ENCODE measurements around the gene CCDC107. TPM values are rescaled to one million over a fixed set of nuclear protein-coding genes. Genes with fewer than 3 reads are reported as not detected.
"Not testable (repeated sequence)": the region's sequence is repeated elsewhere in the genome, so short reads cannot be mapped to it uniquely, and the experiment has no call there.

The CCDC107 gene, protein sequence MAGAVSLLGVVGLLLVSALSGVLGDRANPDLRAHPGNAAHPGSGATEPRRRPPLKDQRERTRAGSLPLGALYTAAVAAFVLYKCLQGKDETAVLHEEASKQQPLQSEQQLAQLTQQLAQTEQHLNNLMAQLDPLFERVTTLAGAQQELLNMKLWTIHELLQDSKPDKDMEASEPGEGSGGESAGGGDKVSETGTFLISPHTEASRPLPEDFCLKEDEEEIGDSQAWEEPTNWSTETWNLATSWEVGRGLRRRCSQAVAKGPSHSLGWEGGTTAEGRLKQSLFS
- total RNA-seq = 10 to 100 TPM; 12.0 to 21.5 TPM

DNA sequence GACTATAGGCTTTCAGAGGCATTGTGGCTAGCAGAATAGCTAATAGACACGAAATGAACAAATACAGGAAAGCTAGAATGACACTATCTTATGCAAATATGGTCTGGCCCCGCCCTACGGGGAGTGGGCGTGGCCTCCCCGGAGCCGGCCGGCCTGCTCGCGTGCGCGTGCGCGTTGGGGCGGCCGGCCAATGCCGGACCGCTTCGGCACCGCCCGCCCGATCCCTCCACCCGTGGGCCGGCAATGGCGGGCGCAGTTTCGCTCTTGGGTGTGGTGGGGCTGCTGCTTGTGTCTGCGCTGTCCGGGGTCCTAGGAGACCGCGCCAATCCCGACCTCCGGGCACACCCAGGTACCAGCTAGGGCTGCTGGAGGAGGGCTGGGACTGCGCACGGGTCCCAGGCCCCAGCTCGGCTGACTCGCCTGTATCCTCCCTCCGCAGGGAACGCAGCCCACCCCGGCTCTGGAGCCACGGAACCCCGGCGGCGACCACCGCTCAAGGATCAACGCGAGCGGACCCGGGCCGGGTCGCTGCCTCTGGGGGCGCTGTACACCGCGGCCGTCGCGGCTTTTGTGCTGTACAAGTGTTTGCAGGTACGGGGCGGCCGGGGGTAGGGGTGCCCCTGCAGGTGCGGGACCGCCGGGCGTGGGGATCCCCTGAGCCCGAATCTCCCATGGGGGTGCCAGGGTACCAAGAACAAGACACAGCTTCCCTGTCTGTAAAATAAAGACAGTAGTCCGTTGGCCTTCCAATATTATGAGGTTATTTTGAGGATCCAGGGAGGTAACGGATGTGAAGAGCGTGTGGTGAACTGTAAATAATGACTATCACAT, at the start of gene CCDC107:
CCDC107 (plus strand) TSS at position 156 of the 831 bp plus-strand sequence; CDS start at position 244, 88 bp downstream.
- Mint-ChIP-seq H3K4me3 (peak within 1 kb of the TSS; percentile 88), H3K4me1 (ENCODE audit: low read depth in 2 of 2) (peaks cover 62 to 63% of the 10 kb centered on the region in 2 donors), H3K27me3 (no peaks in the 10 kb centered on the region), H3K9me3 (no peaks in the 10 kb centered on the region), H3K36me3 (peaks cover 6% of the 10 kb centered on the region), H3K27ac (peak within 1 kb of the TSS; percentile 99)
- DNase-seq (ENCODE audit: low spot score) (peak; percentile 91), ATAC-seq (peak; percentile 84 to 89)

DNA sequence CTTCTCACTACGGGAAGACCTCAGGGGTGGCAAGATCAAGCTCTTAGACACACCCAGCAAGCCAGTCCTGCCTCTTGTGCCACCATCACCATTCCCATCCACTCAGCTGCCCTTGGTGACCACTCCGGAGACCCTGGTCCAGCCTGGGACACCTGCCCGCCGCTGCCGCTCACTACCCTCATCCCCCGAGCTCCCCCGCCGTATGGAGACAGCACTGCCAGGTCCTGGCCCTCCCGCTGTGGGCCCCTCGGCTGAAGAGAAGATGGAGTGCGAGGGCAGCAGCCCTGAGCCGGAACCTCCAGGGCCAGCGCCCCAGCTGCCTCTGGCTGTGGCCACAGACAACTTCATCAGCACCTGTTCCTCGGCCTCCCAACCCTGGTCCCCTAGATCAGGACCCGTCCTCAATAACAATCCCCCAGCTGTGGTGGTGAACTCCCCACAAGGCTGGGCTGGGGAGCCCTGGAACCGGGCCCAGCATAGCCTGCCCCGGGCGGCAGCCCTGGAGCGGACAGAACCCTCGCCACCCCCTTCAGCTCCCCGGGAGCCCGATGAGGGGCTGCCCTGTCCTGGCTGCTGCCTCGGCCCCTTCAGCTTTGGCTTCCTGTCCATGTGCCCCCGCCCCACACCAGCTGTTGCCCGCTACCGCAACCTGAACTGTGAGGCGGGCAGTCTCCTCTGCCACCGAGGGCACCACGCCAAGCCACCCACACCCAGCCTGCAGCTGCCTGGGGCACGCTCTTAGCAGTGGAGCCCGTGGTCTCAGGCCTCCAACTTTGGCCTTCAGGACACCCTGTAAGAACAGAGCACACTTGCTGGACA, 48.9 kb upstream of the CCDC107 start:
- no peak for ATAC-seq
- H3K27ac Mint-ChIP-seq = no peak overlapping the region
- no peaks in the 10 kb centered on the region for H3K27me3 Mint-ChIP-seq
- no peaks in the 10 kb centered on the region for H3K36me3 Mint-ChIP-seq
- no peaks in the 10 kb centered on the region for H3K9me3 Mint-ChIP-seq
- no peak for DNase-seq (ENCODE audit: low spot score)
- no peak overlapping the region for H3K4me3 Mint-ChIP-seq
- peaks cover 27 to 31% of the 10 kb centered on the region in 2 donors for H3K4me1 Mint-ChIP-seq (ENCODE audit: low read depth in 2 of 2)

DNA sequence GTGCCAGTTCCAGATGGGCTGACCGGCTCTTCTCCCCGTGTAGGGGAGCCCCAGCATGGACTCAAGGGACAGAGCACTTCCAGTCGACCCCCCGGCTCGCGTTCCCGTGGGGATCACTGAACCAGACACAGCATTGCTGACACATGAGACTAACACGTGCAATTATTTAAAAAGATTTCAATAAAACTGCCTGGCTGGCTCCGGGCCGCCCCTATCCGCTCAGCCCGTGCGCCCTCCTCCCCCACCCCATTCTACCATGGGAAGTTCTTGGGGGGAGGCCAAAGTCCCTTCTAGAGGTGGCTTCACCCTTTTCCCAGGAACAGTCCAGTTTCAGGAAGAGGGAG, 48.3 kb upstream of the CCDC107 start:
- DNase-seq (ENCODE audit: low spot score) (no peak), ATAC-seq (no peak)
- no peaks in the 10 kb centered on the region for H3K36me3 Mint-ChIP-seq
- H3K4me3 Mint-ChIP-seq = no peak overlapping the region
- H3K4me1 Mint-ChIP-seq (ENCODE audit: low read depth in 2 of 2) = peaks cover 25 to 26% of the 10 kb centered on the region in 2 donors
- H3K9me3 Mint-ChIP-seq = no peaks in the 10 kb centered on the region
- no peaks in the 10 kb centered on the region for H3K27me3 Mint-ChIP-seq
- H3K27ac Mint-ChIP-seq = no peak overlapping the region

DNA sequence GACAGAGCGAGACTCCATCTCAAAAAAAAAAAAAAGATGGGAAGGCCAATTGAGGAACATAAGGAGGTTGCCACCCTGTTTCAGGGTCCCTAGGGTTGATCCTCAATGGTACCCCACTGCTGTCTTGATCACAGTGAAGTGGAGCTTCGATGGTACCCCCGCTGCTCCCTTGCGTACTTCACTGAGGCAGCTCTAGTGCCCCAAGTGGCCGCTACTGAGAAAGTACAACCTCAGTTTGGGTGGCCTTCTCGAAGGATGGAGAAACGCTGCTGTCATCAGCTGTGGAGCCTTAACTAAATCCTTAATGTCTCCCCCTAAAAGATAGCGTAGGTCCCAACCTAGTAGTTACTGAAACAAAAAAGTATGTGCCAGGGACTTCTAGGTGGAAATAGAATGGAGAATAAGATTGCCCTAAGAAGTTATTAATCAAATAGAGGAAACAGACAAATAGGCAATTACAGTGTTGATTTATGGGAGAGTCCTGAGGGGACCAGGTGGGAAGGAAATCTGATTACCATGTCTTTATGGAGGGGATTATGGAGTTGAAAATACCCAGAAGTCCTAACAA, 46.8 kb upstream of the CCDC107 start:
- DNase-seq (ENCODE audit: low spot score) (no peak), ATAC-seq (peak; percentile 73 to 74)
- Mint-ChIP-seq H3K27ac (peak overlapping the region in 1 of 2 donors; percentile 31), H3K4me3 (no peak overlapping the region), H3K4me1 (ENCODE audit: low read depth in 2 of 2) (peaks cover 28 to 33% of the 10 kb centered on the region in 2 donors), H3K9me3 (no peaks in the 10 kb centered on the region), H3K27me3 (no peaks in the 10 kb centered on the region), H3K36me3 (no peaks in the 10 kb centered on the region)

DNA sequence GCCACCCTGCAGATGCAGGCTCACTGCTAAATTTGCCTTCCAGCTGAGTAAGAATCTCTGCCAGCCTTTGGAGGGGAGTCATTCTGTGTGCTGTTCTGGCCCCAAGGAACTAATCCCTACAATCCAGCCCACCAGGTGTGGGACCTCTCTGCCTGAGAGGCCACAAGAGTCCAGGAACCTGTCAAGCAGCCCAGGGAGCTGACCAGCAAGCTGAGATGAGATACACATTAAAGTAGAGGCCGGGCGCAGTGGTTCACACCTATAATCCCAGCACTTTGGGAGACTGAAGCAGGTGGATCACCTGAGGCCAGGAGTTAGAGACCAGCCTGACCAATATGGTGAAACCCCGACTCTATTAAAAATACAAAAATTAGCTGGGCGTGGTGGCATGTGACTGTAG, 46.0 kb upstream of the CCDC107 start:
- H3K4me3 Mint-ChIP-seq; DNase-seq (ENCODE audit: low spot score); H3K27ac Mint-ChIP-seq; H3K36me3 Mint-ChIP-seq; ATAC-seq; H3K9me3 Mint-ChIP-seq; H3K27me3 Mint-ChIP-seq: not testable (repeated sequence)
- H3K4me1 Mint-ChIP-seq (ENCODE audit: low read depth in 2 of 2) = peaks cover 30 to 33% of the 10 kb centered on the region in 2 donors

DNA sequence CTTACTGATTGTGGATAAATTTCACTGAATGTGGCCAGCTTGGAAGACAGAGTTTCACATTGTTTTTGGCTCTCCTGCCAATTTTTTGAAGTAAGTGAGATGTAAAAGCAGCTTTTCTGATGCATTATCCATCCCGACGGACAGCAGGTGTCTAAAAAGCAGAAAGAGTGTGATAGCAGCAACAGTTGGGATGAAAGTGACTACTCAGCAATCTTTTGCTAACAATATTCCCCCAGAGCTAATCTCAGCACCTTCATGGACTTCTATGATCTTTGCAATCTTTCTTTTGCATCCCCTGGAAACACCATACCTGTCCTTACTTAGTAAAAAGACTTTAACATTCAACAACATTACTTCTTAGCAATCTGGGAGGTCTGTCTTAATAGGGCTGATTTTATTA, 45.2 kb upstream of the CCDC107 start:
- no peak for ATAC-seq
- no peak for DNase-seq (ENCODE audit: low spot score)
- Mint-ChIP-seq H3K36me3 (no peaks in the 10 kb centered on the region), H3K9me3 (no peaks in the 10 kb centered on the region), H3K4me1 (ENCODE audit: low read depth in 2 of 2) (peaks cover 30 to 35% of the 10 kb centered on the region in 2 donors), H3K27ac (no peak overlapping the region), H3K4me3 (no peak overlapping the region), H3K27me3 (no peaks in the 10 kb centered on the region)

DNA sequence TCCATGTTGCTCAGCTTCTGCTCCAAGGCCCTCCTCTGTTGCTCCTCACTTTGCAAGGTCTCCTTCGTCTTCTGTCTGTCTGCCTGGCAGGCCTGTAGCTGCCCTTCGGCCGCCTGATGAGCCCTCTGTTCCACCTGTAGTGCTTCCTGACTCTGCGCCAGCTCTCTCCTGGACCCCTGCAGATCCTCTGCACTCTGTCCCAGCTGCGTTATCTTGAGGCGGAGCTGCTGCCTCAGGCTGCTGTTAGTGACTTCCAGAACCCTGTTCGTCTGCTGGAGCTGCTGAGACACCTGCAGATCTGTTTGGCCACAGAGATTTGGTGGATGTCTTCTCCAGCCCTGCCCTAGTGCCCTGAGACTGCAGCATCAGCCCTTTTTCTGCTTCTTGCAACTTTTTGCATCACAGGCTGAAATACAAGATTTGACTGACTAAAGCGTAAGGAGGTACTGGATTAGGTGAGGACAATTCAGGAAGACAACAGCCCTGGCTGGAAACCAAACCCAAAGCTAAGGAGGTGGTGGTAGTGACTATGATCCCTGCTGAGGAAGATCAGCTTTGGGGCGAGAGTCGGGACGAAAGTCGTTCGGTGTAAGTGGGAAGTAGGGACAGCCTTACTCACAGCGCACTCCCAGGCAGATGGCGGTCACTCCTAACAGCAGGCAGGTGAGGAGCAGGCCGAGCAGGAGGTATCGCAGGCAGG, 42.0 kb upstream of the CCDC107 start:
- no peaks in the 10 kb centered on the region for H3K36me3 Mint-ChIP-seq
- peaks cover 51 to 52% of the 10 kb centered on the region in 2 donors for H3K4me1 Mint-ChIP-seq (ENCODE audit: low read depth in 2 of 2)
- H3K27ac Mint-ChIP-seq = peak overlapping the region; percentile 92 to 97
- no peaks in the 10 kb centered on the region for H3K9me3 Mint-ChIP-seq
- peak overlapping the region; percentile 90 for H3K4me3 Mint-ChIP-seq
- DNase-seq (ENCODE audit: low spot score) = no peak
- no peaks in the 10 kb centered on the region for H3K27me3 Mint-ChIP-seq
- no peak for ATAC-seq

- peak; percentile 85 to 90 for ATAC-seq
- no peaks in the 10 kb centered on the region for H3K9me3 Mint-ChIP-seq
- H3K27me3 Mint-ChIP-seq = no peaks in the 10 kb centered on the region
- peaks cover 44 to 46% of the 10 kb centered on the region in 2 donors for H3K4me1 Mint-ChIP-seq (ENCODE audit: low read depth in 2 of 2)
- peak overlapping the region; percentile 90 for H3K4me3 Mint-ChIP-seq
- peak overlapping the region; percentile 92 to 97 for H3K27ac Mint-ChIP-seq
- DNase-seq (ENCODE audit: low spot score) = peak; percentile 91
- no peaks in the 10 kb centered on the region for H3K36me3 Mint-ChIP-seq
These were observed 41.2 kb upstream of the CCDC107 start for GRCh38 chr9:35616681-35617459.

DNA sequence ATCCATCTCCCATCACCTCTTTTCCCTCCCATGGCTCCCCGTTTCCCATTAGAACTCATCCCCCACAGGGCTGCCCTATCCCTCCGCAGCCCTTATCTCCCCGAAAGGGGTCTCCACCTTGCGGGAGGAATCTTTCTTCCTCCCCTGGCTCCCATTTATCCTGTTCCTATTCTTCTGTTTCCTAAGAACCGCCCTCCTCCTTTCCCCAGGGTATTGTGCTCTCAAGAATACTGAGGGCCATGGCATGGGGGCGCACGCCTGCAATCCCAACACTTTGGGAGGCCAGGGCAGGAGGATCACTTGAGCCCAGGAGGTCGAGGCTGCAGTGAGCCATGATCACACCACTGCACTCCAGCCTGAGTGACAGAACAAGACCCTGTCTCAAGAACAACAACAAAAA, 40.5 kb upstream of the CCDC107 start:
- Mint-ChIP-seq H3K9me3 (no peaks in the 10 kb centered on the region), H3K4me1 (ENCODE audit: low read depth in 2 of 2) (peaks cover 44 to 46% of the 10 kb centered on the region in 2 donors), H3K36me3 (no peaks in the 10 kb centered on the region), H3K27me3 (no peaks in the 10 kb centered on the region), H3K27ac (peak overlapping the region; percentile 92 to 97), H3K4me3 (peak overlapping the region; percentile 90)
- ATAC-seq (no peak), DNase-seq (ENCODE audit: low spot score) (no peak)

DNA sequence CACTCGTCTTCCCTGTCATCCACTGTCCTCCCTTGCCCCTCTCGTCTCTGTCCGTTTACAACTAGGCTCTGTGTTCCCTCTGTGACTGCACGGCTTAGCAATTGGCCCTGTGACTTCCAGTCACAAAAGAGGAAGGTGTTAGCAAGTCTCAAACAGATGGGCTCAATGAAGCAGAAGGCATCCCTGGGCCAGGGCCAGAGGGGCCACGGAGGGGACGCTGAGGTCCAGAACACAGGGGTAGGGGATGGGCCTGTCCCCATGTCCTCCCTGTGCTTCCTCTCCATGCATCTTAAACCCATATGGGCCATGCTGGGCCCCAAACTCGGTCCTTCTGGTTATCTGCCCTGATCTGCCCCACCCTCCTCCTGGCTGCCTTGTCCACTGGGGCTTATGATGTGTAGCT, 39.8 kb upstream of the CCDC107 start, which contains the start of gene CD72:
CD72 (minus strand) TSS at position 89 of the 403 bp plus-strand sequence. CDS start 110 bp downstream, outside the sequence.
- no peaks in the 10 kb centered on the region for H3K36me3 Mint-ChIP-seq
- H3K4me1 Mint-ChIP-seq (ENCODE audit: low read depth in 2 of 2) = peaks cover 44 to 46% of the 10 kb centered on the region in 2 donors
- H3K27ac Mint-ChIP-seq = peak within 1 kb of the TSS; percentile 92 to 97
- peak within 1 kb of the TSS; percentile 90 for H3K4me3 Mint-ChIP-seq
- DNase-seq (ENCODE audit: low spot score) = no peak
- no peaks in the 10 kb centered on the region for H3K27me3 Mint-ChIP-seq
- ATAC-seq = no peak
- no peaks in the 10 kb centered on the region for H3K9me3 Mint-ChIP-seq

DNA sequence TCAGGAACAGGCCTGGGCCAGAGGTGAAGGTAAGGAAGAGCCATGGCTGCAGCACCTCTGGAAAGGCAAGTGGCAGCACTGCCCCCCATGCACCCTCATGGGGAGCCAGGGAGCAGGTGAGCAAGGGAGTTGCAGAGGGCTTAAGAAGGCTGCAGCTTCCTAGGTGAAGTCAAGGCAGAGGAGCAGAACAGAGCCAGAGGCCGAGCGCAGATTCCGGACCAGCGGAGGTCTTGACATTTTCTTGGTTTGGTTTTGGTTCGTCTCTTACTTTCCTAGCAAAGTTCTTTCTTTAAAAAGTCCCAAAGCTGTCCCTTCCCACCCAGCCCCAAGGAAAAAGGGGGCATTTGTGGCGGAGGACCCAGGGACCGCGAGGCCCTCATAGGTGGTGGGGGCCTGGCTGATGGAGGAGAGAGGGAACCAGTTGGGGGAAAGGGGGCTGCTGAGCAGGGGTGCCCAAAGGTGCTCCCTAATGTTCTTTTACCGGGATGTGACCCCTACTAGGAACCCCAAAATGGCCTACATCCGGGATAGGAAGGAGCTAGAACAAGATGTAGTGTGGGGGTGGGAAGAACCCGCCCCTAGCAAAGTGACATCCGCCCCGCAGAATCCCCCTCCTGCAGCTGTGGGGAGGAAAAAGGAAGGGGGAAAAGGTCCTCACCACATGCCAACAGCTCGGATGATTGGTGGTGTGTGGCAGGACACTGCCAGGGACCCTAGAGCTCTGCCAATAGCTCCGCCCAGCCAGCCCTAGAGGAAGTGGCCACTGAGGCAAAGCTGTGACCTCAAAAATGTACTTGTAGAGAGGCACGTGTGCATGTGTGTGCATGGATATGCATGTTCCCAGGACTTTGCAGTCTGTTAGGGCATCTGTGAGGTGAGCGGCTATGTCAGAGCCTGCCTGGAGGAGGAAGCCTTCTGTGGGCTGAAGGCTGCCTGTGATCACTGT, 39.0 kb upstream of the CCDC107 start:
- Mint-ChIP-seq H3K9me3 (no peaks in the 10 kb centered on the region), H3K4me1 (ENCODE audit: low read depth in 2 of 2) (peaks cover 44 to 46% of the 10 kb centered on the region in 2 donors), H3K27me3 (no peaks in the 10 kb centered on the region), H3K4me3 (peak overlapping the region; percentile 90), H3K36me3 (no peaks in the 10 kb centered on the region), H3K27ac (peak overlapping the region; percentile 92 to 97)
- peak; percentile 71 to 79 for ATAC-seq
- DNase-seq (ENCODE audit: low spot score) = peak; percentile 78
